HG03280 (cell line): ENCODE data around the gene NGB.

ENCODE experiments used
- ATAC-seq: cut with Tn5 transposase; IDR thresholded peaks from one replicate; pipeline ENCODE4 v1.9.1; 2021; ENCODE audit warnings: mild to moderate bottlenecking, moderate library complexity; ENCODE audit not compliant: unreplicated experiment

The NGB gene

GRCh38 chr14:77238996-77239395 is 32.0 kb downstream of the NGB start:
- no peak for ATAC-seq

- ATAC-seq: no peak
Observed at GRCh38 chr14:77238356-77238755, 32.6 kb downstream of the NGB start.

GRCh38 chr14:77236814-77237213 is 34.2 kb downstream of the NGB start:
- no peak for ATAC-seq

GRCh38 chr14:77231721-77232120 is 39.3 kb downstream of the NGB start:
- no peak for ATAC-seq

- no peak for ATAC-seq
Observed at GRCh38 chr14:77230914-77231313, 40.1 kb downstream of the NGB start.

GRCh38 chr14:77228056-77228455 is 43.0 kb downstream of the NGB start:
- ATAC-seq: no peak

GRCh38 chr14:77225892-77226557 is 45.0 kb downstream of the NGB start:
- ATAC-seq: no peak

- ATAC-seq: no peak
Observed at GRCh38 chr14:77225254-77225653, 45.8 kb downstream of the NGB start.

GRCh38 chr14:77224212-77224611 is 46.8 kb downstream of the NGB start:
- ATAC-seq: no peak

GRCh38 chr14:77222546-77223225 is 48.3 kb downstream of the NGB start:
- ATAC-seq: no peak

- ATAC-seq: no peak
Observed at GRCh38 chr14:77221241-77221871, 49.6 kb downstream of the NGB start.

- no peak for ATAC-seq
Observed at GRCh38 chr14:77220246-77221017, 50.6 kb downstream of the NGB start.

- ATAC-seq: no peak
Observed at GRCh38 chr14:77219591-77219990, 51.4 kb downstream of the NGB start.

GRCh38 chr14:77217551-77217950 is 53.5 kb downstream of the NGB start:
- ATAC-seq: no peak
